ENCODE data around the gene P2RX4.

P2RX4 gene

GRCh38 chr12:121165316-121165715 is 44.6 kb upstream of the P2RX4 start:
- H3K27ac ChIP-seq (ENCODE audit: low read depth, low read length), result no peak overlapping the region
- H3K4me2 ChIP-seq (ENCODE audit: low read length), result no peak overlapping the region
- no peaks in the 10 kb centered on the region for H3K9me3 ChIP-seq (ENCODE audit: control insufficient read depth, insufficient read depth, low read length)
- TF ChIP-seq EZH2phosphoT487 (IDR thresholded peaks at IDR 0.05; ENCODE audit: borderline replicate concordance, low read length) (no peak), CTCF (IDR thresholded peaks at IDR 0.05; ENCODE audit: low read depth, low read length, poor library complexity, severe bottlenecking) (no peak)
- no peaks in the 10 kb centered on the region for H3K79me2 ChIP-seq (ENCODE audit: control insufficient read depth, low read length)
- no peak overlapping the region for H3K4me3 ChIP-seq (ENCODE audit: low read length)
- no peaks in the 10 kb centered on the region for H3K27me3 ChIP-seq (ENCODE audit: control insufficient read depth, low read length)
- no peaks in the 10 kb centered on the region for H3K4me1 ChIP-seq (ENCODE audit: control insufficient read depth, low read length)
- no peaks in the 10 kb centered on the region for H4K20me1 ChIP-seq (ENCODE audit: control insufficient read depth, insufficient read depth, low read depth, low read length)
- H3K36me3 ChIP-seq (ENCODE audit: control insufficient read depth, low read length), result no peaks in the 10 kb centered on the region
- no peaks in the 10 kb centered on the region for H3K9me2 ChIP-seq (replicated peaks; ENCODE audit: control insufficient read depth, low read length)
- no peaks in the 10 kb centered on the region for H3F3A ChIP-seq (ENCODE audit: control insufficient read depth, insufficient read depth)

- Histone ChIP-seq H3K27ac (ENCODE audit: low read depth, low read length) (no peak overlapping the region), H3K27me3 (ENCODE audit: control insufficient read depth, low read length) (no peaks in the 10 kb centered on the region), H3K9me3 (ENCODE audit: control insufficient read depth, insufficient read depth, low read length) (no peaks in the 10 kb centered on the region), H3K4me1 (ENCODE audit: control insufficient read depth, low read length) (no peaks in the 10 kb centered on the region), H3F3A (ENCODE audit: control insufficient read depth, insufficient read depth) (no peaks in the 10 kb centered on the region), H3K4me3 (ENCODE audit: low read length) (no peak overlapping the region), H3K9me2 (replicated peaks; ENCODE audit: control insufficient read depth, low read length) (no peaks in the 10 kb centered on the region), H3K79me2 (ENCODE audit: control insufficient read depth, low read length) (no peaks in the 10 kb centered on the region), H3K4me2 (ENCODE audit: low read length) (no peak overlapping the region), H4K20me1 (ENCODE audit: control insufficient read depth, insufficient read depth, low read depth, low read length) (no peaks in the 10 kb centered on the region), H3K36me3 (ENCODE audit: control insufficient read depth, low read length) (no peaks in the 10 kb centered on the region)
- no peak for TF ChIP-seq EZH2phosphoT487 (IDR thresholded peaks at IDR 0.05; ENCODE audit: borderline replicate concordance, low read length)
- TF ChIP-seq CTCF (IDR thresholded peaks at IDR 0.05; ENCODE audit: low read depth, low read length, poor library complexity, severe bottlenecking), result no peak
These were observed 43.6 kb upstream of the P2RX4 start for GRCh38 chr12:121166356-121166755.

- no peak for TF ChIP-seq CTCF (IDR thresholded peaks at IDR 0.05; ENCODE audit: low read depth, low read length, poor library complexity, severe bottlenecking)
- no peak for TF ChIP-seq EZH2phosphoT487 (IDR thresholded peaks at IDR 0.05; ENCODE audit: borderline replicate concordance, low read length)
These were observed 42.6 kb upstream of the P2RX4 start for GRCh38 chr12:121167232-121167820.

More at GRCh38 chr12:121167232-121167820, 42.6 kb upstream of the P2RX4 start:
- H3F3A ChIP-seq (ENCODE audit: control insufficient read depth, insufficient read depth), result no peaks in the 10 kb centered on the region
- H3K9me2 ChIP-seq (replicated peaks; ENCODE audit: control insufficient read depth, low read length), result no peaks in the 10 kb centered on the region
- no peak overlapping the region for H3K4me3 ChIP-seq (ENCODE audit: low read length)
- no peaks in the 10 kb centered on the region for H4K20me1 ChIP-seq (ENCODE audit: control insufficient read depth, insufficient read depth, low read depth, low read length)
- no peaks in the 10 kb centered on the region for H3K9me3 ChIP-seq (ENCODE audit: control insufficient read depth, insufficient read depth, low read length)
- no peaks in the 10 kb centered on the region for H3K79me2 ChIP-seq (ENCODE audit: control insufficient read depth, low read length)
- no peaks in the 10 kb centered on the region for H3K36me3 ChIP-seq (ENCODE audit: control insufficient read depth, low read length)
- H3K4me1 ChIP-seq (ENCODE audit: control insufficient read depth, low read length), result no peaks in the 10 kb centered on the region
- no peaks in the 10 kb centered on the region for H3K27me3 ChIP-seq (ENCODE audit: control insufficient read depth, low read length)
- no peak overlapping the region for H3K27ac ChIP-seq (ENCODE audit: low read depth, low read length)
- H3K4me2 ChIP-seq (ENCODE audit: low read length), result no peak overlapping the region
